Common myeloid progenitor, CD34-positive (primary cell): ENCODE results near the gene PHLDA1.
A peak's percentile ranks its signal among the peaks of the same experiment; 100 is the strongest.

Experiments
- CTCF ChIA-PET: fragments of 350-600 bp; sonication (Branson Sonifier 250); formaldehyde crosslinking; loops from one replicate; lab custom pipeline; 2021; ENCODE audit warnings: antibody characterized with exemption; lab: Charles Lee
- POLR2A ChIA-PET: fragments of 350-600 bp; sonication (Branson Sonifier 250); formaldehyde crosslinking; loops from one replicate; lab custom pipeline; 2021; ENCODE audit warnings: antibody characterized with exemption; lab: Charles Lee
- DNase-seq, 3 donors: peaks; one replicate each; pipeline versions ENCODE4 v3.0.0 to v3.0.0-alpha.2; 2013
- H3K27ac ChIP-seq, 2 experiments: 1 replicate in 1 of 2; 2 replicates in 1 of 2; pipeline ENCODE4 v1.7.0; 2013; ENCODE audit warnings: inconsistent platforms in 2 of 2, low read length in 2 of 2, mild to moderate bottlenecking in 2 of 2, low read depth in 1 of 2, moderate library complexity in 1 of 2; ENCODE audit not compliant: severe bottlenecking in 2 of 2, insufficient read depth in 1 of 2, poor library complexity in 1 of 2
- H3K27me3 ChIP-seq, 5 experiments: replicated peaks in 2 of 5; 1 replicate in 3 of 5; 2 replicates in 2 of 5; pipeline versions ENCODE4 v1.6.1 to v1.7.0; 2013; ENCODE audit warnings: low read length in 4 of 5, mild to moderate bottlenecking in 2 of 5, moderate library complexity in 2 of 5, inconsistent platforms in 1 of 5; ENCODE audit not compliant: insufficient read depth in 5 of 5, control insufficient read depth in 4 of 5
- H3K36me3 ChIP-seq, 4 experiments: 1 replicate in 2 of 4; 2 replicates in 2 of 4; pipeline versions ENCODE4 v1.6.1 to v1.7.0; 2013; ENCODE audit warnings: low read length in 3 of 4, control low read depth in 1 of 4, mild to moderate bottlenecking in 1 of 4; ENCODE audit not compliant: control insufficient read depth in 4 of 4, insufficient read depth in 4 of 4
- H3K4me1 ChIP-seq, 4 experiments: 1 replicate in 3 of 4; 2 replicates in 1 of 4; pipeline versions ENCODE4 v1.6.1 to v1.7.1; 2013; ENCODE audit warnings: low read length in 3 of 4, mild to moderate bottlenecking in 3 of 4, control low read depth in 1 of 4, inconsistent platforms in 1 of 4, moderate library complexity in 1 of 4; ENCODE audit not compliant: control insufficient read depth in 4 of 4, insufficient read depth in 4 of 4; ENCODE audit errors: control extremely low read depth in 1 of 4
- H3K4me3 ChIP-seq, 7 experiments: 1 replicate in 4 of 7; 2 replicates in 3 of 7; pipeline versions ENCODE4 v1.5.1 to v1.7.0; 2013; ENCODE audit warnings: mild to moderate bottlenecking in 7 of 7, low read length in 6 of 7, moderate library complexity in 6 of 7, inconsistent platforms in 2 of 7, low read depth in 2 of 7, control low read depth in 1 of 7; ENCODE audit not compliant: insufficient read depth in 4 of 7, control insufficient read depth in 1 of 7; ENCODE audit errors: extremely low read depth in 1 of 7
- H3K9me3 ChIP-seq, 5 experiments: 1 replicate in 4 of 5; 2 replicates in 1 of 5; pipeline versions ENCODE4 v1.6.1 to v1.7.1; 2013; ENCODE audit warnings: low read length in 4 of 5, mild to moderate bottlenecking in 2 of 5, inconsistent platforms in 1 of 5, low read depth in 1 of 5, moderate library complexity in 1 of 5; ENCODE audit not compliant: control insufficient read depth in 4 of 5, insufficient read depth in 2 of 5; ENCODE audit errors: control extremely low read depth in 1 of 5
- WGBS: methylation state at CpG from one replicate; pipeline ENCODE4 v1.1.5; 2013; ENCODE audit not compliant: insufficient coverage; 5-methylcytosine and 5-hydroxymethylcytosine counted together

Gene PHLDA1

GRCh38 chr12:75982979-75983660, 48.5 kb downstream of the PHLDA1 start:
- Histone ChIP-seq H3K36me3 (no peaks in the 10 kb centered on the region), H3K4me3 (no peak overlapping the region), H3K27ac (no peak overlapping the region), H3K27me3 (peaks cover 0 to 5% (median 2%) of the 10 kb centered on the region in 5 experiments), H3K4me1 (peaks cover 0 to 7% (median under 1%) of the 10 kb centered on the region in 4 experiments), H3K9me3 (no peaks in the 10 kb centered on the region)
- DNase-seq = no peak
- CTCF ChIA-PET = no interaction called here
- WGBS = 88% methylated on average over 5 of the region's 5 CpGs
- POLR2A ChIA-PET = no interaction called here

GRCh38 chr12:75982169-75982564, 49.4 kb downstream of the PHLDA1 start:
- no peak for DNase-seq
- Histone ChIP-seq H3K4me1 (peaks cover 0 to 16% (median 4%) of the 10 kb centered on the region in 4 experiments), H3K9me3 (no peaks in the 10 kb centered on the region), H3K36me3 (no peaks in the 10 kb centered on the region), H3K27ac (no peak overlapping the region), H3K4me3 (no peak overlapping the region), H3K27me3 (peaks cover 0 to 5% (median 2%) of the 10 kb centered on the region in 5 experiments)
- CTCF ChIA-PET = interaction anchor here (1.1 kb wide), 1 partner anchor 11 kb away, joined by 3 read pairs; no protein-coding TSS in a partner anchor
- POLR2A ChIA-PET = no interaction called here
- WGBS = 95% methylated on average over 5 of the region's 8 CpGs

GRCh38 chr12:75981247-75982168, 50.1 kb downstream of the PHLDA1 start:
- 97% methylated on average over 5 of the region's 10 CpGs for WGBS
- Histone ChIP-seq H3K36me3 (no peaks in the 10 kb centered on the region), H3K27ac (no peak overlapping the region), H3K9me3 (no peaks in the 10 kb centered on the region), H3K27me3 (peaks cover 0 to 5% (median 2%) of the 10 kb centered on the region in 5 experiments), H3K4me1 (peaks cover 0 to 16% (median 4%) of the 10 kb centered on the region in 4 experiments), H3K4me3 (no peak overlapping the region)
- no peak for DNase-seq
- ChIA-PET POLR2A (no interaction called here), CTCF (interaction anchor here (1.1 kb wide), 1 partner anchor 12 kb away, joined by 3 read pairs; no protein-coding TSS in a partner anchor)

- ChIA-PET CTCF (no interaction called here), POLR2A (no interaction called here)
- H3K27me3 ChIP-seq = peaks cover 0 to 2% (median 0%) of the 10 kb centered on the region in 5 experiments
- 86% methylated on average over 1 of the region's 2 CpGs for WGBS
- no peak overlapping the region for H3K27ac ChIP-seq
- H3K4me3 ChIP-seq = no peak overlapping the region
- no peaks in the 10 kb centered on the region for H3K9me3 ChIP-seq
- no peak for DNase-seq
- peaks cover 0 to 21% (median 4%) of the 10 kb centered on the region in 4 experiments for H3K4me1 ChIP-seq
- no peaks in the 10 kb centered on the region for H3K36me3 ChIP-seq
These were observed 52.4 kb downstream of the PHLDA1 start for GRCh38 chr12:75979181-75979580.

- 100% methylated on average over 2 of the region's 3 CpGs for WGBS
- H3K4me3 ChIP-seq = no peak overlapping the region
These were observed 52.9 kb downstream of the PHLDA1 start for GRCh38 chr12:75978677-75979076.

GRCh38 chr12:75977952-75978671, 53.5 kb downstream of the PHLDA1 start:
- WGBS = 77% methylated on average over 5 of the region's 5 CpGs
- Histone ChIP-seq H3K4me3 (no peak overlapping the region), H3K9me3 (no peaks in the 10 kb centered on the region), H3K36me3 (no peaks in the 10 kb centered on the region), H3K27me3 (peaks cover 0 to 2% (median 0%) of the 10 kb centered on the region in 5 experiments), H3K27ac (peak overlapping the region in 1 of 2 experiments; percentile 58), H3K4me1 (peaks cover 0 to 22% (median 4%) of the 10 kb centered on the region in 4 experiments)
- ChIA-PET POLR2A (interaction anchor here (0.6 kb wide), 1 partner anchor 50 kb away, joined by 5 read pairs; no protein-coding TSS in a partner anchor), CTCF (no interaction called here)
- peak; percentile 76 to 95 (median 95) for DNase-seq

More at GRCh38 chr12:75978677-75979076, 52.9 kb downstream of the PHLDA1 start:
- DNase-seq = no peak
- Histone ChIP-seq H3K9me3 (no peaks in the 10 kb centered on the region), H3K27me3 (peaks cover 0 to 2% (median 0%) of the 10 kb centered on the region in 5 experiments), H3K27ac (no peak overlapping the region), H3K36me3 (no peaks in the 10 kb centered on the region), H3K4me1 (peaks cover 0 to 22% (median 4%) of the 10 kb centered on the region in 4 experiments)
- ChIA-PET CTCF (no interaction called here), POLR2A (no interaction called here)
